Lower leg skin (tissue), 3 donors: ENCODE data around the gene MAP3K3.

Experiments used
- POLR2A ChIP-seq, 2 donors: fragments of 450-650 bp; IDR thresholded peaks; one replicate each; pipeline ENCODE4 v1.6.1; 2016 to 2017; ENCODE audit warnings: antibody characterized with exemption in 2 of 2, mild to moderate bottlenecking in 1 of 2, moderate library complexity in 1 of 2
- TF ChIP-seq, protein P1 (sequence below), 3 donors: fragments of 450-650 bp; IDR thresholded peaks; one replicate each; pipeline ENCODE4 v1.5.1; 2016; ENCODE audit warnings: antibody characterized with exemption in 3 of 3, mild to moderate bottlenecking in 3 of 3, moderate library complexity in 2 of 3

DNA sequence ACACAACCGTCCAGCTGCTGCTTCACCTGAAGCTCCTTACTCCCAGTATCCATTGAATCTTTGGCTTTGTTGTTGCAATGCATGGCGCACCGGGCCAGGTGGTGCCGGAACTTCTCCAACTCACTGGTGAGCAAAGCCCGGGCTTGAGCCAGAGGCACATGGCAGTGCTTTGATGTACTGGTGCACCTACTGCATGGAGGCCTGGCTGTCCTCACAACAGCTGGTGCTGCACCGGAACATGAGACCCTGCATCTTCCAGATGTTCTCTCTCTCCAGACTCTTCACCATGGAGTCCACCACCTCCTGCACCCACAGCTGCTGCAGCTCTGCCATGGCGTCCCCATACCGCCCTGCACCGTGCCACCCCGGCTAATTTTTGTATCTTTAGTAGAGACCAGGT, 11.4 kb upstream of the MAP3K3 start:
- TF ChIP-seq, protein P1, sequence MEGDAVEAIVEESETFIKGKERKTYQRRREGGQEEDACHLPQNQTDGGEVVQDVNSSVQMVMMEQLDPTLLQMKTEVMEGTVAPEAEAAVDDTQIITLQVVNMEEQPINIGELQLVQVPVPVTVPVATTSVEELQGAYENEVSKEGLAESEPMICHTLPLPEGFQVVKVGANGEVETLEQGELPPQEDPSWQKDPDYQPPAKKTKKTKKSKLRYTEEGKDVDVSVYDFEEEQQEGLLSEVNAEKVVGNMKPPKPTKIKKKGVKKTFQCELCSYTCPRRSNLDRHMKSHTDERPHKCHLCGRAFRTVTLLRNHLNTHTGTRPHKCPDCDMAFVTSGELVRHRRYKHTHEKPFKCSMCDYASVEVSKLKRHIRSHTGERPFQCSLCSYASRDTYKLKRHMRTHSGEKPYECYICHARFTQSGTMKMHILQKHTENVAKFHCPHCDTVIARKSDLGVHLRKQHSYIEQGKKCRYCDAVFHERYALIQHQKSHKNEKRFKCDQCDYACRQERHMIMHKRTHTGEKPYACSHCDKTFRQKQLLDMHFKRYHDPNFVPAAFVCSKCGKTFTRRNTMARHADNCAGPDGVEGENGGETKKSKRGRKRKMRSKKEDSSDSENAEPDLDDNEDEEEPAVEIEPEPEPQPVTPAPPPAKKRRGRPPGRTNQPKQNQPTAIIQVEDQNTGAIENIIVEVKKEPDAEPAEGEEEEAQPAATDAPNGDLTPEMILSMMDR (IDR thresholded peaks at IDR 0.05), result no peak
- TF ChIP-seq POLR2A (IDR thresholded peaks at IDR 0.05), result no peak
